Right renal pelvis (tissue), 4 donors: Measurements from ENCODE around the gene NPHP4. TPM values are rescaled to one million over a fixed set of nuclear protein-coding genes. Genes with fewer than 3 reads are reported as not detected.

Source experiments
- DNase-seq, 4 donors: peaks; one replicate each; pipeline ENCODE4 v3.0.0-alpha.2; 2013; ENCODE audit warnings: low read depth in 4 of 4, low spot score in 3 of 4, missing footprints in 1 of 4
- polyA plus RNA-seq, 4 donors: library from polyadenylated mRNA; unstranded; fragments of 120-200 nt; gene quantifications; one replicate each; pipeline ENCODE4 v1.2.1, GENCODE V29; 2013; ENCODE audit not compliant: insufficient read length in 4 of 4

The NPHP4 gene
- polyA plus RNA-seq, 4 donors: 9.8 to 14.0 (median 11.5) TPM

GRCh38 chr1:5885471-5886139 lies 106.6 kb downstream of the NPHP4 start:
- DNase-seq: no peak

DNA sequence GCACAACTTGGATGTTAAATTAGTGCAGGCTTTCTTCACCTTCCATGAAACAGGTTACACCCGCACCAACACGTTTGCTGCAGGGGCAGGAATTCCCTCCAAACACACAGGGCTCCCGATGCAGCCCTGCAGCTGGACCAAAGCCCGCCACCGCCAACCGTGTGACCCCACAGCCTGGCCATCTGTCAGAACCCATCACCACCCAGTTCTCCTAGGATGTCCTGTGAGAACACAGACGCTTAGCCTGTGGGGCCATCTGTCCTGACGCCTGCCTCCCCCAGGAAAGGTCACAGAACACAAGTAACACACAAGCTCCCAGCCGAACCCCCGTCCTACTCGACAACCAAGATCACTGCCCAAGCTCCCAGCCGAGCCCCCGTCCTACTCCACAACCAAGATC lies 108.1 kb downstream of the NPHP4 start:
- DNase-seq: no peak

GRCh38 chr1:5883129-5884048 lies 108.8 kb downstream of the NPHP4 start:
- DNase-seq: no peak

GRCh38 chr1:5882367-5883128 lies 109.7 kb downstream of the NPHP4 start:
- no peak for DNase-seq

DNA sequence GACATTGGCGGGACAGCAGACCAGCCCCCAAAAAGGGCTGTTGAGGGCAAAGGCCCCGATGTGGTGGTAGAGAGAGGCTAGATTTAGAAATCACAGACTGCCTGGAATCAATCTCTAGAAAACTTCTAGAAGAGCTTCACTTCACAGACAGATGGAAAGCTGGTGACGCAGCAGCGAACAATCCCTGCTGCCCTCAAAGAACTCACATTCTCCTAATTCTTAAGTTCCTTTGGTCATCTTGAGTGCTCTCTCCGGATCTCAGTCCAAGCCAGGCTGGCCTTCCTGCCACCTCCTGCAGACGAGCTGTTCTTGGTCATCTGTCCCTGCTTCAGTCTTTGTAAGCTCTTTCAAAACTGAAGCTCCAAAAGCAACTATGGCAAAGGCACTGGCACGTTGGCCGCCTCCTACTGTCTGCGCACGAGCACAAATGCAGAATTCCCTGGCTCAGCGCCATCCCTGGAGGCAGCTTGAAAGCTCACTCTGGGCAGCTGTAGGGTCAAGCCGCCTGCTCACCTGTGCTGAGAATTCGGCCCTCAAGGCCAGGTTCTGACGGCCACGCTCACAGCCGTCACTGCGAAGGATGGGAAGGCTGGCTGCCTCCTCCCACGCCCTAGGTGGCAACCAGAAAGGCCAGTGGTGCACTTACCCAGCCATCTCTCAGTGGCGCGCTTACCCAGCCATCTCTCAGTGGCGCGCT lies 110.6 kb downstream of the NPHP4 start:
- DNase-seq: no peak

- no peak for DNase-seq
Observed at GRCh38 chr1:5880630-5881405, 111.4 kb downstream of the NPHP4 start.

GRCh38 chr1:5879421-5879820 lies 112.8 kb downstream of the NPHP4 start:
- DNase-seq: no peak

- DNase-seq: no peak
Observed at GRCh38 chr1:5878971-5879370, 113.3 kb downstream of the NPHP4 start.

GRCh38 chr1:5877683-5878530 lies 114.3 kb downstream of the NPHP4 start:
- DNase-seq: no peak

GRCh38 chr1:5877001-5877400 lies 115.2 kb downstream of the NPHP4 start:
- DNase-seq: no peak

- no peak for DNase-seq
Observed at GRCh38 chr1:5876094-5876650, 116.1 kb downstream of the NPHP4 start.

DNA sequence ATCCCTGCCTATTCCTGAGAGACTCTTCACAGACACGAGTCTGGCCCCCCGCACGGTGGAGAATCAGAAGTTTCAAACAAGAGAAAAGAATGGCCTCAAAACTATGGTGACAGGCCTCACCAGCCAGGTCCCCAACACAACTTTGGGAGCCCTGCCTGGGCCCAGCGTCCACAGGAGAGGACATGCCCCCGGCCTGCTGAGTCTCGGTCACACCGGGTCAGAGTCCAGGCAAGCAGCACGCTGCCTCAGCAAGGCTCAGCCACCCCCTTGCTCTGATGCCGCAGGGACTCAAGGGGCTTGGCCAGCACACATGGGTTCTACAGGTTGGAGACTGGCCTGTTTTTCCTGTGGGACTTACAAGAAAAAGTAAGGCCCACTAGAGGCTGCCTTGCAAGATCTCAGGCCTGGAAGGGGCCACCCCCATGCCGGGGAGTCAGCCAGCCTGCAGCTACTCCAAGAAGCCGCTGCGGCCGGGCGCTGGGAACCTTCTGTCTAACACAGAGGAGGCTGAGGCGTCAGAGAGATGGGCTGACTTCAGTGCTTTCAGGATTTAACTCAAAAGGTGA lies 116.8 kb downstream of the NPHP4 start:
- no peak for DNase-seq

- DNase-seq: no peak
Observed at GRCh38 chr1:5874416-5875110, 117.7 kb downstream of the NPHP4 start.

DNA sequence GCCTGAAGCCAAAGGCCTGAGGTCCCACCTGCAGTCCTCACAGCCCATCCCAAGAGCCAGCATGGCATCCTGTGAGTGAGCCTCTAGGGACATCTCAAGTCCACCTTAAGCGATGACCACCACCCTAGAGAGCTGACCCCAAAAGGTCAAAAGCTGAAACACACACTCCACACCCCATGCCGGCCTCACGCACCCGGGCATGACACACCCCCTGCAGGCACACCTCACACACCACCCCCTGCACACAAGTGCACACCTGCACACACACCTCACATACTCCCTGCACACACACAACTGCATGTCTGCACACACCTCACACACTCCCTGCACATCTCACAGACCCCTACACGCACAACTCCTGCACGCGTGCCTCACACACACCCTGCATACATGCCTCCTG lies 118.7 kb downstream of the NPHP4 start:
- DNase-seq: no peak

DNA sequence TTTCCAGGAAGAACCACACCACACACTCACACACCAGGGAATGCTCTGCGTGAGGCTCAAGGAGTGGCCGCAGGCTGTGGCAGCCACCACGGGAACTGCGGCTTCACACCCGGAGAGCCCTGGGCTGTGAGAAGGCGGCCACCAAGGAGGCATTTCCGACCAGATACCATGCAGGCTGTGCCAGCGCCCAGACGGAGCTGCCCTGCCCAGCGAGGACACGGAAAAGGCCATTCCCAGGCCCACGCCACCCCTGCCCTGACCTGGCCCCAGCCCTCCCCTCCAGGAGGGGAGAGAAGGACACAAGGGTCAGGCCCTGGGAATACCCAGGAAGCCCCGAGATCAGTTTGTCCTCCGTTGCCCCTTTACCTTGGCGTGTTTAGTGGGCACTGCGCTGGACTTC lies 119.3 kb downstream of the NPHP4 start:
- DNase-seq: no peak

DNA sequence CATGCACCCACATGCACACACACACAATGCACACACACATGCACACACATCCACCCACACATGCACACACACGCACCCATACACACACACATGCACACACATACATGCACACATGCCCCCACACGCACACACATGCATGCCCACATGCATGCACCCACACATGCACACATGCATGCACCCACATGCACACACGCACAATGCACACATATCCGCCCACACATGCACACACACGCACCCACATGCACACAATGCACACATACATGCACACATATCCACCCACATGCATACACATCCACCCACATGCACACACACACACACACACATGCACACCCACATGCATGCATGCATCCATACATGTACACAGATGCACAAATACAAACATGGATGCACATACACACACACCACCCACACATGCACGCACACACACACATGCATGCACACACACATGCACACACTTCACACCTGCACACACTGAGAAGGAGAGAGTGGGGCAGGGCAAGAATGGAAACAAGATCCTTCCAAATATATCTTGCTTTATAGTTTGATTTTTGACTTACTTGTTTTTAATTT lies 123.2 kb downstream of the NPHP4 start:
- DNase-seq: no peak

GRCh38 chr1:5865774-5866173 lies 126.5 kb downstream of the NPHP4 start:
- no peak for DNase-seq
